GM12873 (cell line): ENCODE results near the gene RPL18.

ENCODE experiments used
- CTCF ChIP-seq: IDR thresholded peaks from 2 replicates; pipeline ENCODE4 v1.5.1; 2012; ENCODE audit warnings: low read depth, mild to moderate bottlenecking, moderate library complexity, low read length, control low read depth; ENCODE audit not compliant: insufficient read depth; ENCODE audit errors: missing control alignments

The RPL18 gene

GRCh38 chr19:48631225-48631624 is 12.2 kb upstream of the RPL18 start:
- no peak for TF ChIP-seq CTCF

DNA sequence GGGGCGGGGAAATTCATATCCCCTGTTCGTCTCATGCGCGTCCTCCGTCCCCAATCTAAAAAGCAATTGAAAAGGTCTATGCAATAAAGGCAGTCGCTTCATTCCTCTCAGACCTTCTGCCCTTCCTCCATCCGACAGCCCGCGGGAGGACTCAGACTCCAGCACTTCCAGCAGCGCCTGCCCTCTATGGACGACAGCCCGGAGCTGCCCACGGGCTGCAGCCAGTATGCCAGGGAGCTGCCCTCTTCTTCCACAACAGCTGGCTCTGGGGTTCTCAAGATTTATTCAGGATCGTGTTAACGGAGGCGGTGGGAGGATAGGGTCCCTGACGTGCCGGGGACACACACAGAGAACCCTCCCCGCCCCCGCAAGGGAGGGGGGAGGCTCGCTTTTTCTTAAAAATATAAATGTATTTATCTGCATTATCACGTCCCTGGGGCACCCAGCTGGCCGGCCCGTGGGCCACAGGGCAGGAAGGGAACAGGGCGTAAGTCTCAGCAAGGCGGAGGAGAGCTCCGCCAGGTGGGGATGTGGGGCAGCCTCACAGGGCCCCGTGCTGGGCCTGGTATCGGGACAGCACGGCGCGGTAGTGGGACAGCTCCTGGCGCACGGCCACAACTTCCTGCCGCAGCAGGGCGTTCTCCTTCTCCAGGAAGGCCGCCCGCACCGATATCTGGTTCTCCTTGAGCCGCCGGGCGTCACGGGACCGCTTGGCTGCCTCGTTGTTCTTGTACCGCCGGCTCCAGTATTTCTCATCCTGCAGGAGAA is 11.5 kb upstream of the RPL18 start:
- no peak for TF ChIP-seq CTCF

GRCh38 chr19:48629599-48630295 is 10.8 kb upstream of the RPL18 start:
- TF ChIP-seq CTCF, result no peak

- no peak for TF ChIP-seq CTCF
Observed at GRCh38 chr19:48629297-48629598, 10.3 kb upstream of the RPL18 start.

DNA sequence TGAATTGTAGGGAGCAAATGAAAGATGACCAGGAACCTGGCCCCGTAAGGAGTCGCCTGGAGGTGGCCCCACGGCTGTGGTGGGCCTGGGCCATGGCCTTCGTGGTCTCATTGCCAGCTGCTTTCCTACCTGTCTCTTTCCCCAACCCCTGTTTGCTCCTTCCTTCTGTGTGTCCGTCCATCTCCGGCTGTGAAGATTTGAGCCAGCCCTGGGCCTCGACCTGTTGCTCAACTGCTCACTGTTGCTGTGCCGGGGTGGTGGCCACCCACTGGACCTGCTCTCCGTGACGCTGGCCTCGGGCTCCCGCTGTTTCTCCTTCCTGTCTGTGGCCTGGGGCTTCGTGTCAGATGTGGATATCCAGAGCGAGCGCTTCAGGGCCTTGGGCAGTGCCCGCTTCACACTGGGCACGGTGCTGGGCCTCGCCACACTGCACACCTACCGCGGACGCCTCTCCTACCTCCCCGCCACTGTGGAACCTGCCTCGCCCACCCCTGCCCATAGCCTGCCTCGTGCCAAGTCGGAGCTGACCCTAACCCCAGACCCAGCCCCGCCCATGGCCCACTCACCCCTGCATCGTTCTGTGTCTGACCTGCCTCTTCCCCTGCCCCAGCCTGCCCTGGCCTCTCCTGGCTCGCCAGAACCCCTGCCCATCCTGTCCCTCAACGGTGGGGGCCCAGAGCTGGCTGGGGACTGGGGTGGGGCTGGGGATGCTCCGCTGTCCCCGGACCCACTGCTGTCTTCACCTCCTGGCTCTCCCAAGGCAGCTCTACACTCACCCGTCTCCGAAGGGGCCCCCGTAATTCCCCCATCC is 9.7 kb upstream of the RPL18 start:
- no peak for TF ChIP-seq CTCF

DNA sequence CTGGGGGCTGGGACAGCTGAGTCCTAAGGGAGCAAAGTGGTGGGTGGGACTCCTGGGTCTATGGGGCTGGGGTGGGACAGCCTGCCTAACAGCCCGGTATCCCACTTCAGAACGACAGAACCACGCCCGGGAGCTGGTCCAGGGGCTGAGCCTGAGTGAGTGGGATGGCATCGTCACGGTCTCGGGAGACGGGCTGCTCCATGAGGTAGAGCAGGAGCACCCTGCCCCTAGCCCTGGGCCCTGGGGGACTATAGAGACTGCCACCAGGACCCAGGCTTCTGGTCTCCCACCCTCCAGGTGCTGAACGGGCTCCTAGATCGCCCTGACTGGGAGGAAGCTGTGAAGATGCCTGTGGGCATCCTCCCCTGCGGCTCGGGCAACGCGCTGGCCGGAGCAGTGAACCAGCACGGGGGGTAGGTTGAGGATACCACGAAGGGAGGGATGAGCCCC is 8.9 kb upstream of the RPL18 start:
- TF ChIP-seq CTCF, result no peak
